ENCODE results near the gene WASF1. TPM values are rescaled to one million over a fixed set of nuclear protein-coding genes. Genes with fewer than 3 reads are reported as not detected.

Gene WASF1
- 10 to 100 TPM in 3 of 4 donors, 1 to 10 TPM in 1; 5.8 to 15.6 (median 12.2) TPM for total RNA-seq

DNA sequence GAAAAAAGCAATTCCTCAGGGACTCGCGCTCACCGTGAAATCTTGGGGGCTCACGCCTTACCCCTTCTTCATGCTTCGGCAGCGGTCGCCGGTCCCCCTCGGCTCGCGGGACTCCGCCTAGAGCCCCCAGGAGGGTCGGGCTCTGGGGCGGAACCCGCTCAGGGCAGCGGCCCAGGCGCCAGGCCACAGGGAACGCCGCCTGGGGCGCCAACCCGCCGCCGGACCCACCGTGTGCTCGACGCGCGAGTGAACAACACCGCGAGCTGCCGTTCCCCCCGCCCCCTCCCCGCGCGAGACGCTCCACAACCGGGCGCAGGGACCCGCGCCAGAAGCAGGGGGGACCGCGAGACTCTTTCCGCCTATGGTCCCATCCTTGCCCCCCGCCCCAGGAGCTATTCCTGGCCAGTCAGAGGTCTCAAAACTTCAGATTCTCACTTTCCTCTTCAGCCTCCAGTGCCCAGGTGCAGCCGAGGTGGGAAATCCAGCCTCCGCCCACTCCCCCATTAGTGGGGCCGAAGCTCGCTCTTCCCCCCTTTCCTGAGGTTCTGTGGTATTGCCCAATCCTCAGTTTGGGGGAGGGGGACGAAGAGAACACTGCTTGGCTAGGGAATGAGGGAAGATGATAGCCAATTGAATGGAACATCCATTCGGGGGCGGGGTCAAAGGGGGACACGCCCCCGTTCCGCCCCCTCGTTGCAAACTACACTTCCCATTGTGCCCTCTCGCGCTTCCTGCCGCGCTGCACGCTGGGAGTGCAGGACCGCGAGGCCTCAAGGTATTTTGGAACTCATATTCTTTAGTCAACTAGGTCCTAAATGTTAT is at the start of gene WASF1:
WASF1 (minus strand) TSS at position 265 of the 822 bp plus-strand sequence. CDS start 52,069 bp downstream, outside the sequence.
- ATAC-seq (ENCODE audit: low FRiP score): peak; percentile 96
- peak; percentile 89 for DNase-seq (ENCODE audit: low spot score)
- TF ChIP-seq, protein P1, sequence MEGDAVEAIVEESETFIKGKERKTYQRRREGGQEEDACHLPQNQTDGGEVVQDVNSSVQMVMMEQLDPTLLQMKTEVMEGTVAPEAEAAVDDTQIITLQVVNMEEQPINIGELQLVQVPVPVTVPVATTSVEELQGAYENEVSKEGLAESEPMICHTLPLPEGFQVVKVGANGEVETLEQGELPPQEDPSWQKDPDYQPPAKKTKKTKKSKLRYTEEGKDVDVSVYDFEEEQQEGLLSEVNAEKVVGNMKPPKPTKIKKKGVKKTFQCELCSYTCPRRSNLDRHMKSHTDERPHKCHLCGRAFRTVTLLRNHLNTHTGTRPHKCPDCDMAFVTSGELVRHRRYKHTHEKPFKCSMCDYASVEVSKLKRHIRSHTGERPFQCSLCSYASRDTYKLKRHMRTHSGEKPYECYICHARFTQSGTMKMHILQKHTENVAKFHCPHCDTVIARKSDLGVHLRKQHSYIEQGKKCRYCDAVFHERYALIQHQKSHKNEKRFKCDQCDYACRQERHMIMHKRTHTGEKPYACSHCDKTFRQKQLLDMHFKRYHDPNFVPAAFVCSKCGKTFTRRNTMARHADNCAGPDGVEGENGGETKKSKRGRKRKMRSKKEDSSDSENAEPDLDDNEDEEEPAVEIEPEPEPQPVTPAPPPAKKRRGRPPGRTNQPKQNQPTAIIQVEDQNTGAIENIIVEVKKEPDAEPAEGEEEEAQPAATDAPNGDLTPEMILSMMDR (IDR thresholded peaks at IDR 0.05): no peak

DNA sequence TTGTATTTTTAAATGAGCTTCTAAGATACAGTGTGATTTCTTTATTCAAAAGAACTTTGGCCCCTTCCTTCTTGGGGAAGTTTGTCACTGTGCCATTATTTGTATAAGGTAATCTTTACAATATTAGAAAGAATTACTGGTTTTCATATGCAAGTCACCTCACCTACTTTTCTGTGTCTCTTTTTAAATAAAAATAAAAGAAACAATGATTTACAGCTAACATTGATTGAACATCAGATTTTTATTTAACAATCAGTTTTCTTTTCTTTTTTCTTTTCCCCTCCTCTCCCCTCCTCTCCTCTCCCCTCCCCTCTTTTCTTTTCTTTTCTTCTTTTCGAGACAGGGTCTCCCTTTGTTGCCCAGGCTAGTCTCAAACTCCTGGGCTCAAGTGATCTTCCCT is 46.8 kb upstream of the WASF1 start:
- ATAC-seq (ENCODE audit: low FRiP score) (no peak), DNase-seq (ENCODE audit: low spot score) (no peak)
- TF ChIP-seq, protein P1 (IDR thresholded peaks at IDR 0.05): no peak

DNA sequence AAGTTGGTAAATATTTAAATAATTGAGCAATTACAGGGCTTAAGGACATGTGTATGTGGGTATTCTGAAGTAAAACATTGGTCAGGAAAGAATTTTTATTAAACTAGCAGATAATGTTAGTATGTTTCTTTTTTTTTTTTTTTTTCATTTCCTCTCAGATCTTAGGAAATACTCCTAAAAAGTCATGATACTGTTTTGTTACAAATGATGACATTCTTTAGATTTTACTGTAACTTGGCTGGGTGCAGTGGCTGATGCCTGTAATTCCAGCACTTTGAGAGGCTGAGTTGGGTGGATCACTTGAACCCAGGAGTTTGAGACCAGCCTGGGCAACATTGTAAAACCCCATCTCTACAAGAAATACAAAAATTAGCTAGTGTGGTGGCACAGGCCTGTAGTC is 42.3 kb upstream of the WASF1 start:
- DNase-seq (ENCODE audit: low spot score) (no peak), ATAC-seq (ENCODE audit: low FRiP score) (no peak)
- TF ChIP-seq, protein P1 (IDR thresholded peaks at IDR 0.05): no peak

DNA sequence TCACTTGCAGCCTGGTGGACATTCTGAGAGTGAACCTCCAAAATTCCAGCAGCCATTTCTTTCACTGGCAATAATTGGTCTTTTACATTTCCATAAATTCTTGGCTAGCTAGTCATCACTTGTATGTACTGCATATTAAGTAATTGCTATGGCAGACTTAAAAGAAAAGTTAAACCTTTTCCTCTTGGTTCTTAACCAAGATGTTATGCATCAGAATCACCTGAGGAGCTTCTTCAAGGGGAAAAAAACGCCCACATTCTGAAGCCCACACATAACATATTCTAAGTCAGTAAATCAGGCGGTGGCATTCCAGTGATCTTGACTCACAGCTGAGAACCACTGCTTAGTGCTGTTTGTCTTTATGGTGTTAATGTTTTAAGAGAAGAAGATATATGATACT is 37.8 kb upstream of the WASF1 start:
- ATAC-seq (ENCODE audit: low FRiP score) (no peak), DNase-seq (ENCODE audit: low spot score) (no peak)
- TF ChIP-seq, protein P1 (IDR thresholded peaks at IDR 0.05): no peak

DNA sequence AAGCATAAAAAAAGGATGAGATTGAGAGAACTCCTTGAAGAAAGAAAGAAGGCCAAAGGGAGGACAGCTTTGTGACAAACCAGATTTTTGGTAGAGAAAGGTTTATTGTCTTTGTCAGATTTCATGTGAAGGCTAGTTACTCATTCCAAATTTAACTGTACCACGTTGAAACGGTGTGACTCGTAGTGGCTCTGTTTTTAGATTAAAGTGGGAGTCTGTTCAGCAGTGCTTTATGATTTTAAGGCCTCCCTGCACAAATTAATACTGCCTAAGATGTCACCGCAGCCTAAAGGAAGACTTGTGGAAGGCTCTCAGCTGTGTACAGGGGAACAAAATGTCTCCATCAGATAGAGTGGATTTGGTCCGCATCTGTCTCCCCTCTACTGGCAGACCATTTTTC is 36.7 kb upstream of the WASF1 start:
- DNase-seq (ENCODE audit: low spot score) (no peak), ATAC-seq (ENCODE audit: low FRiP score) (no peak)

DNA sequence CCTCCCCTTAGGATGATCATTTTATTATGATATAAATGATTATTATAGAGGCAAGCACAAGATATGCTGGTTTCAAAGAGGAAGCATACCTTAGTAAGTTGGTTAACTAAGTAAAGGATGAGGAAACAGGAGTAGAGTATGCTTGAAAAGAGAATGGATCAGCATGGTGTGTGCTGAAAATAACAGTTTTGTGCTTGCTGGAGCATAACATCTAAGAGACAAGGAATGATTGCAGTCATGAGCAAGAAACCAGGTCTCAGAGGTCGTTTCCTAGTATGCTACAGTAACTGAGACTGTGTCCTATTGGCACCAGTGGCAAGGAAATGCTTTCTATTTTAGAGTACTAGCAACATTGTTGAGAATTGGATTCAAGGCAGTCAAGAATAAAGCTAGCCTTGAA is 34.9 kb upstream of the WASF1 start:
- ATAC-seq (ENCODE audit: low FRiP score) (no peak), DNase-seq (ENCODE audit: low spot score) (no peak)
- TF ChIP-seq, protein P1 (IDR thresholded peaks at IDR 0.05): no peak

More for the DNA sequence above, 36.7 kb upstream of the WASF1 start:
- TF ChIP-seq, protein P1 (IDR thresholded peaks at IDR 0.05): no peak

DNA sequence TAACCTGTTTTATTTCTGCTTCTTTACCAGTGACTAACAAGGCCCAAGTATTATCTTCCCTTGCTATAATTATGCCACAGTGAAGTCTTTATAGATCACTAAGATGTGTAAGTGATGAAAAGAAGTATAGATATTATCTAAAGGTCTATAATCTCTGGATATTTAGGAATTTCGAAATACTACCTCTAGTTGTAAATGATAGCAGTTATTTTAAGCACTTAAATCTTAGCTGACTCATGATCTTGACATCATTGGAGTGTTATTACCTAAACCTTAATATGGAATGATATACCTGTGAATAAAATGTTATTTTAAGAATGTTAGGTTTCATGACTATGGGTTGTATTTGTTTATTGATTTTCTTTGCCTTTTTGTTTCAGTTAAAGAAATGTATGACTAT is 32.3 kb upstream of the WASF1 start:
- TF ChIP-seq, protein P1 (IDR thresholded peaks at IDR 0.05): no peak

More for the DNA sequence above, 32.3 kb upstream of the WASF1 start:
- ATAC-seq (ENCODE audit: low FRiP score) (no peak), DNase-seq (ENCODE audit: low spot score) (no peak)
